MM.1S (cell line): ENCODE measurements around the gene IL11RA.
A peak's percentile ranks its signal among the peaks of the same experiment; 100 is the strongest.

Experiments used
- DNase-seq: peaks from one replicate; pipeline ENCODE4 v3.0.0-alpha.2; 2015
- H2AFZ ChIP-seq: fragments of 300-600 bp; sonication (generic); 2 replicates; pipeline ENCODE4 v1.6.0; 2016; ENCODE audit warnings: antibody characterized with exemption, low read length
- H3F3A ChIP-seq: fragments of 300-600 bp; sonication (generic); 2 replicates; pipeline ENCODE4 v1.6.1; 2016; ENCODE audit warnings: mild to moderate bottlenecking, antibody characterized with exemption, low read length, moderate library complexity, mixed read lengths; ENCODE audit not compliant: insufficient read depth
- H3K27ac ChIP-seq: fragments of 300-600 bp; sonication (generic); 2 replicates; pipeline ENCODE4 v1.5.1; 2016; ENCODE audit warnings: mild to moderate bottlenecking, low read length
- H3K27me3 ChIP-seq: fragments of 300-600 bp; sonication (generic); replicated peaks from 2 replicates; pipeline ENCODE4 v1.6.0; 2016; ENCODE audit warnings: low read length; ENCODE audit not compliant: insufficient read depth
- H3K36me3 ChIP-seq: fragments of 300-600 bp; sonication (generic); replicated peaks from 2 replicates; pipeline ENCODE4 v1.6.1; 2016; ENCODE audit warnings: mild to moderate bottlenecking, low read length, mixed read lengths; ENCODE audit not compliant: insufficient read depth
- H3K4me1 ChIP-seq: fragments of 300-600 bp; sonication (generic); 2 replicates; pipeline ENCODE4 v1.6.1; 2016; ENCODE audit warnings: low read length, mixed read lengths
- H3K4me2 ChIP-seq: fragments of 300-600 bp; sonication (generic); 2 replicates; pipeline ENCODE4 v1.6.0; 2016; ENCODE audit warnings: low read depth, low read length
- H3K4me3 ChIP-seq: fragments of 300-600 bp; sonication (generic); 2 replicates; pipeline ENCODE4 v1.5.1; 2016; ENCODE audit warnings: low read length, mixed read lengths
- H3K79me2 ChIP-seq: fragments of 300-600 bp; sonication (generic); 2 replicates; pipeline ENCODE4 v1.6.1; 2016; ENCODE audit warnings: mixed run types, low read length, mixed read lengths
- H3K9ac ChIP-seq: fragments of 300-600 bp; sonication (generic); 2 replicates; pipeline ENCODE4 v1.6.1; 2016; ENCODE audit warnings: low read length, mixed read lengths
- H3K9me2 ChIP-seq: fragments of 300-600 bp; sonication (generic); replicated peaks from 2 replicates; pipeline ENCODE4 v1.6.1; 2016; ENCODE audit warnings: mild to moderate bottlenecking, low read length, mixed read lengths; ENCODE audit not compliant: insufficient read depth
- H3K9me3 ChIP-seq: fragments of 300-600 bp; sonication (generic); replicated peaks from 2 replicates; pipeline ENCODE4 v1.6.1; 2016; ENCODE audit warnings: mild to moderate bottlenecking, low read length, mixed read lengths; ENCODE audit not compliant: insufficient read depth
- H4K20me1 ChIP-seq: fragments of 300-600 bp; sonication (generic); 2 replicates; pipeline ENCODE4 v1.6.1; 2016; ENCODE audit warnings: mild to moderate bottlenecking, low read length, moderate library complexity, mixed read lengths; ENCODE audit not compliant: insufficient read depth
- EZH2 ChIP-seq: fragments of 300-600 bp; sonication (generic); optimal IDR thresholded peaks from 2 replicates; pipeline ENCODE3; 2017; ENCODE audit warnings: low read depth, mild to moderate bottlenecking, antibody characterized with exemption, low read length, mixed read lengths
- EZH2phosphoT487 ChIP-seq: fragments of 300-600 bp; sonication (generic); IDR thresholded peaks from 2 replicates; pipeline ENCODE4 v1.6.1; 2018; ENCODE audit warnings: antibody characterized with exemption, low read length
- TF ChIP-seq, protein P1 (sequence below): fragments of 300-600 bp; sonication (generic); IDR thresholded peaks from 2 replicates; pipeline ENCODE4 v1.5.1; 2016; ENCODE audit warnings: antibody characterized with exemption, low read length, mixed read lengths

IL11RA gene

DNA sequence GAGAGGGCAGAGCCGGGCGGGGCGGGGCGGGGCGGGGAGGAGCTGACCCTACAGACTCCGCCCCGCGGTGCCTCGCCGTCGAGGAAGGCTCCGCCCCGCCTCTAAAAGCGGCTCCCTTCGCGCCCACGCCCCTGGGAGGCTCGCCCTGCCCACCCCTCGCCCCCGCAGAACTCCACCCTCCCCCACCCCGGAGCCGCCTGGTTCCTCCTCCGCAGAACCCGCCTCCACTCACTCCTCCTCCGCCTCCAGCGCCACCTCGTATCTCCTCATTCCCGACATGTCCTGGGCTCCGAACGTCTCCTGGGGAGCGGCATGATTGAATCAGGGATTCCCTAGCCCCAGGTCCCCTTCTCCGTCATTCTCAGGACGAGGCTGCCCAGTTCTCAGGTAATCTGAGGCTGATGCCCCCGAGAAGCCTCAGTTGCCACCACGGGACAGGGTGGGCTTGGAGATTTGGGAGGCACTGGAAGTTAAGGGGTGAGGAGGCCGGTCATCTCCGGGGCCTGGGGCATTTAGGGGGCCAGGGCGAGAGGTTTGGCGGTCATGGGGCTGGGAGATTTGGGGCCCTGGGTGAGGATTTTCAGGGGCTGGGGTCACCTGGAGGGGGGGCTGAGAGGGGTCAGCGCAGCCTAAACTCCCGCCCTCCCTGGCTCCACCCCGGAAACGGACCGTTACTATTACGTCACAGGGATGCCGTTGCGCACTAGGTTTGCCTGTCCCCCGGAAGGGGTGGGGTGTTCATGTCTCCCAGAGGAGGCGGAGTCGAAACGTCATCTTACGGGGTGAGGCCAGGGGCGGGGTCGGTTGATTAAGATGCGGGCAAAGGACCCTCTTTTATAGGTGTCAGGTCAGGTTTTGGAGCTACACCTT, 13.6 kb downstream of the IL11RA start:
- Histone ChIP-seq H3K79me2 (no peaks in the 10 kb centered on the region), H3K36me3 (no peaks in the 10 kb centered on the region), H3K9me3 (no peaks in the 10 kb centered on the region), H3K27ac (peak overlapping the region; percentile 91), H3F3A (peaks cover 17% of the 10 kb centered on the region), H3K4me3 (peak overlapping the region; percentile 97), H2AFZ (peak overlapping the region; percentile 95), H3K27me3 (no peaks in the 10 kb centered on the region), H3K9ac (peak overlapping the region; percentile 96), H3K9me2 (no peaks in the 10 kb centered on the region), H3K4me2 (peak overlapping the region; percentile 98), H4K20me1 (no peaks in the 10 kb centered on the region), H3K4me1 (peaks cover 9% of the 10 kb centered on the region; the same call in 1 of the 2 replicates)
- TF ChIP-seq EZH2phosphoT487 (no peak), EZH2 (no peak)
- TF ChIP-seq, protein P1, sequence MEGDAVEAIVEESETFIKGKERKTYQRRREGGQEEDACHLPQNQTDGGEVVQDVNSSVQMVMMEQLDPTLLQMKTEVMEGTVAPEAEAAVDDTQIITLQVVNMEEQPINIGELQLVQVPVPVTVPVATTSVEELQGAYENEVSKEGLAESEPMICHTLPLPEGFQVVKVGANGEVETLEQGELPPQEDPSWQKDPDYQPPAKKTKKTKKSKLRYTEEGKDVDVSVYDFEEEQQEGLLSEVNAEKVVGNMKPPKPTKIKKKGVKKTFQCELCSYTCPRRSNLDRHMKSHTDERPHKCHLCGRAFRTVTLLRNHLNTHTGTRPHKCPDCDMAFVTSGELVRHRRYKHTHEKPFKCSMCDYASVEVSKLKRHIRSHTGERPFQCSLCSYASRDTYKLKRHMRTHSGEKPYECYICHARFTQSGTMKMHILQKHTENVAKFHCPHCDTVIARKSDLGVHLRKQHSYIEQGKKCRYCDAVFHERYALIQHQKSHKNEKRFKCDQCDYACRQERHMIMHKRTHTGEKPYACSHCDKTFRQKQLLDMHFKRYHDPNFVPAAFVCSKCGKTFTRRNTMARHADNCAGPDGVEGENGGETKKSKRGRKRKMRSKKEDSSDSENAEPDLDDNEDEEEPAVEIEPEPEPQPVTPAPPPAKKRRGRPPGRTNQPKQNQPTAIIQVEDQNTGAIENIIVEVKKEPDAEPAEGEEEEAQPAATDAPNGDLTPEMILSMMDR: no peak
- DNase-seq: peak; percentile 93

DNA sequence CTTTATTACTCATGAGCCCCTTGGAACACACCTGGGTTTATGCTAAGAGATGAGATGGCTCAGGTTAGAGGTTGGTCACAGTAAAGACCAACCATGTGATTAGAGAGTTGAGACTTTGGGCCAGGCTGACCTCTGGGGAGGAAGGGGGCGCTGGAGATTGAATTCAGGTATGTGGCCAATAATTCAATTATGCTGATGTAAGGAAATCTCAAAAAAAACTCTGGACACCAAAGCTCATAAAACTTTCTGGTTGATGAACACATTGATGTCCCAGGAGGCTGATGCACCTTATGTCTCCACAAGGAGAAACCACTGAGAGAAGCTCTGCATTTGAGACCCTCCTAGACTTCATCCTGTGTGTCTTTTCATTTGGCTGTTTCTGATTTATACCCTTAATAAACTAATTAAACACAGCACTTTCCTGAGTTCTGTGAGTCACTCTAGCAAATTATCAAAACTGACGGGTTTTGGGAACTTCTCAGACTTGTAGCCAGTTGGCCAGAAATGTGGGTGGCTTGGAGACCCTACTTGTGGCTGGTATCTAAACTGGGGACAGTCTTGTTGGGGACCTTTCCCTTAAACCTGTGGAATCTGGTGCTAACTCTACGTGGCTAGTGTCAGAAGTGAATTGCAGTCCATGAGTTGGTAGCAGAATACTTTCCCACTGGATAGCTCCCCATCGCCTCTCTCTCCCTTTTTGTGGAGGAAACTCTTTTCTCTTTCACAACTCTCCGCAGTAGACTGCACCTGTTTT, 18.0 kb downstream of the IL11RA start:
- Histone ChIP-seq H3K9ac (no peak overlapping the region), H3K79me2 (no peaks in the 10 kb centered on the region), H3K4me2 (no peak overlapping the region), H3F3A (peaks cover 11% of the 10 kb centered on the region), H3K4me1 (0 out of 2 replicates have a peak, but pooled peaks cover 3% of the 10 kb centered on the region), H3K27me3 (no peaks in the 10 kb centered on the region), H3K27ac (no peak overlapping the region), H4K20me1 (no peaks in the 10 kb centered on the region), H3K9me2 (no peaks in the 10 kb centered on the region), H3K36me3 (no peaks in the 10 kb centered on the region), H3K4me3 (no peak overlapping the region), H2AFZ (no peak overlapping the region), H3K9me3 (no peaks in the 10 kb centered on the region)
- no peak for DNase-seq
- TF ChIP-seq EZH2phosphoT487 (no peak), EZH2 (no peak)
- TF ChIP-seq, protein P1: no peak

DNA sequence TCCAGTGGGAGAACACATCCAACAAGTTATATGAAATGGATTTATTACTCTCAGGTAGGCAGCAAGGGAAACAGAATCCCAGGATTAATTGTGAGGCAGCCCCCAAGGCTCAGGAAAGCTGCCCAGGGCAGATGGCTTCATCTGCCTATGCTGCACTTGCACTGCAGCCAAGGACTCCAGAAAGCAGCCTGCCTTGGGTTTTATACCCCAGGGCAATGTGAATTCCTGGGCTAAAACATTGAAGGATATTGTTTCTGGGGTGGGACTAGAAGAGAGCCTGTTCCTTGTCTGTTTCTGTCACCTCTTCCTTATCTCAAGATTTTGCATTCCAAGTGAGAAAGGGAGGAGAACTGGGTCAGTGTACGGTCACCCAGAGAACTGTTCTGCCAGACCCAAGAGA, 19.3 kb downstream of the IL11RA start:
- Histone ChIP-seq H3K36me3 (no peaks in the 10 kb centered on the region), H3K27me3 (no peaks in the 10 kb centered on the region), H3K79me2 (no peaks in the 10 kb centered on the region), H3K4me3 (no peak overlapping the region), H3K9ac (no peak overlapping the region), H3K9me2 (no peaks in the 10 kb centered on the region), H4K20me1 (no peaks in the 10 kb centered on the region), H3F3A (peaks cover 1% of the 10 kb centered on the region; the same call in 1 of the 2 replicates), H3K9me3 (no peaks in the 10 kb centered on the region), H2AFZ (no peak overlapping the region), H3K4me1 (0 out of 2 replicates have a peak, but pooled peaks cover under 1% of the 10 kb centered on the region), H3K4me2 (no peak overlapping the region), H3K27ac (no peak overlapping the region)
- no peak for DNase-seq
- TF ChIP-seq EZH2 (no peak), EZH2phosphoT487 (no peak)
- TF ChIP-seq, protein P1: no peak
